RWPE2 (cell line): ENCODE results near the gene TBC1D19.
"Not testable (repeated sequence)": the region's sequence is repeated elsewhere in the genome, so short reads cannot be mapped to it uniquely, and the experiment has no call there.

Experiments used
- ATAC-seq: fragments of 200-7000 bp; cut with Tn5 transposase; 3 replicates; pipeline ENCODE4 v1.9.1; 2021; ENCODE audit warnings: low read depth
- DNase-seq: peaks from one replicate; pipeline ENCODE4 v3.0.0-alpha.2; 2020; ENCODE audit warnings: low spot score
- H3K27ac ChIP-seq: fragments of 450-650 bp; 2 replicates; pipeline ENCODE4 v1.5.1; 2017; ENCODE audit warnings: mild to moderate bottlenecking; ENCODE audit not compliant: poor library complexity, severe bottlenecking
- H3K27me3 ChIP-seq: fragments of 250-450 bp; sonication (Bioruptor Pico); 2 replicates; pipeline ENCODE4 v1.5.1; 2021; ENCODE audit warnings: mild to moderate bottlenecking, moderate library complexity; ENCODE audit not compliant: insufficient read depth, poor library complexity, severe bottlenecking
- H3K36me3 ChIP-seq: fragments of 250-450 bp; sonication (Bioruptor Pico); 2 replicates; pipeline ENCODE4 v1.5.1; 2020; ENCODE audit warnings: low read depth, mild to moderate bottlenecking, moderate library complexity
- H3K4me1 ChIP-seq: fragments of 250-450 bp; sonication (Bioruptor Pico); 2 replicates; pipeline ENCODE4 v1.5.1; 2021; ENCODE audit warnings: mild to moderate bottlenecking, moderate library complexity; ENCODE audit not compliant: insufficient read depth, poor library complexity, severe bottlenecking
- H3K4me3 ChIP-seq: fragments of 250-450 bp; sonication (Bioruptor Pico); 2 replicates; pipeline ENCODE4 v1.5.1; 2021; ENCODE audit warnings: mild to moderate bottlenecking, moderate library complexity; ENCODE audit not compliant: severe bottlenecking
- H3K9me3 ChIP-seq: fragments of 250-450 bp; sonication (Bioruptor Pico); 2 replicates; pipeline ENCODE4 v1.5.1; 2021; ENCODE audit warnings: mild to moderate bottlenecking, moderate library complexity; ENCODE audit not compliant: severe bottlenecking
- CTCF ChIP-seq: fragments of 450-650 bp; IDR thresholded peaks from one replicate; pipeline ENCODE4 v1.5.1; 2017; ENCODE audit warnings: mild to moderate bottlenecking, moderate library complexity; ENCODE audit not compliant: poor library complexity, severe bottlenecking

The TBC1D19 gene

DNA sequence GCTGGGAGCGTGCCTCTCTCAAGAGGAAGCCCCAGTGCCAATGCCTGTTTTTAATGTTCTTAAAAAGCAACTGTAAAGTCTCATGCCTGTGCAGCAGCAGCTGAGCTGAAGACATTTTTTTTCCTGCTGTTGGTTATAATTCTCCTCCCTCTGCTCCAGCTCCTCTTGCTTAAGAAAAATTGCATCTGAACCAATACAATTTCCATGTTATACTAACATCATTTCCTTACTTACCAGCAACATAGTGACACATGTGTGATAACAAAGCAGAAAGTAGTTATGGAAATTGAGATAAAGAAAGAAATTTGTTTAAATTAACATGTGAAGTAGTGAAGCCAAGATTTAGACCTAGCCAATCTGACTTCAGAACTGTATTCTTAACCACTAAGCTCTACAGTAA, 101.4 kb downstream of the TBC1D19 start:
- Histone ChIP-seq H3K27me3 (no peaks in the 10 kb centered on the region), H3K9me3 (no peaks in the 10 kb centered on the region), H3K36me3 (0 out of 2 replicates have a peak, but pooled peaks cover 6% of the 10 kb centered on the region), H3K4me1 (peaks cover 11% of the 10 kb centered on the region), H3K27ac (no peak overlapping the region), H3K4me3 (no peak overlapping the region)
- no peak for ATAC-seq
- no peak for TF ChIP-seq CTCF
- no peak for DNase-seq

DNA sequence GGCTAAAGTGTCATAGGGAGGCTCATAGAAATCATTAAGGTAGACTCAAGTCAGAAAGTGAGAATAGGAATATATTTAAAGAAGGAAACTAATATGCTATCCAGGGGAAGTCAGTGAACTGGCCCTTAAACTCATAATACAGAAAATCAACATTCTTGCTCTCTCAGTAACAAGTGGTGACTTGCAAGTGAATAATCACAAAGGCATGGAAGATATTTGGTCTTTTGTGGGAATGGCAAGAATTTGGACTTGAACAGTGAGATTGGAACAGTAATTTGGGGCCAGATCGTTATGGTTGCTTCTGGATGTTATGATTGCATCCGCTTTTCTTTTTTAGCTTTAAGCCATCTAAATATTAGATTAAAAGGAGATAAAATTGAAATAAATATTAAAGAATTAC, 103.8 kb downstream of the TBC1D19 start:
- no peak for TF ChIP-seq CTCF
- no peak for DNase-seq
- peak; percentile 78 for ATAC-seq
- Histone ChIP-seq H3K27me3 (no peaks in the 10 kb centered on the region), H3K4me1 (peaks cover 11% of the 10 kb centered on the region), H3K4me3 (no peak overlapping the region), H3K27ac (peak overlapping the region; percentile 34), H3K36me3 (0 out of 2 replicates have a peak, but pooled peaks cover 6% of the 10 kb centered on the region), H3K9me3 (no peaks in the 10 kb centered on the region)

DNA sequence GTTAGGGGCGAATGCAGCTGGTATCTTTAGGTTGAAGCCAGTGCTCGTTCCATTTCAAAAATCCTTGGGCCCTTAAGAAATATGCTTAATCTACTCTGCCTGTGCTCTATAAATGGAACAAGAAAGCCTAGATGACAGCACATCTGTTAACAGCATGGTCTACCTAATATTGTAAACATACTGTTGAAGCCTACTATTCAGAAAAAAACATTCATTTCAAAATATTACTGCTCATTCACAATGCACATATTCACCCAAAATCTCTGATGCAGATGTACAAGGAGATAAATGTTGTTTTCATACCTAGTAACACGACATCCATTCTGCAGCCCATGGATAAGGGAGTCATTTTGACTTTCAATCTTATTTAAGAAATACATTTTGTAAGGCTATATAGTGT, 106.6 kb downstream of the TBC1D19 start:
- peaks cover 11% of the 10 kb centered on the region for H3K4me1 ChIP-seq
- DNase-seq, result no peak
- no peak overlapping the region for H3K4me3 ChIP-seq
- H3K27ac ChIP-seq, result no peak overlapping the region
- H3K36me3 ChIP-seq, result 0 out of 2 replicates have a peak, but pooled peaks cover 6% of the 10 kb centered on the region
- no peaks in the 10 kb centered on the region for H3K9me3 ChIP-seq
- H3K27me3 ChIP-seq, result no peaks in the 10 kb centered on the region
- TF ChIP-seq CTCF, result no peak
- ATAC-seq, result no peak

- no peak overlapping the region for H3K4me3 ChIP-seq
- DNase-seq, result no peak
- no peaks in the 10 kb centered on the region for H3K9me3 ChIP-seq
- H3K4me1 ChIP-seq, result peaks cover 10% of the 10 kb centered on the region
- ATAC-seq, result no peak
- no peak for TF ChIP-seq CTCF
- H3K36me3 ChIP-seq, result 0 out of 2 replicates have a peak, but pooled peaks cover 6% of the 10 kb centered on the region
- H3K27me3 ChIP-seq, result no peaks in the 10 kb centered on the region
- no peak overlapping the region for H3K27ac ChIP-seq
Measured at GRCh38 chr4:26692014-26692726, 108.3 kb downstream of the TBC1D19 start.

GRCh38 chr4:26694131-26694530, 110.2 kb downstream of the TBC1D19 start:
- DNase-seq, ATAC-seq, H3K4me1 ChIP-seq: not testable (repeated sequence)

More at GRCh38 chr4:26694131-26694530, 110.2 kb downstream of the TBC1D19 start:
- not testable (repeated sequence) for H3K9me3 ChIP-seq, H3K27ac ChIP-seq, H3K27me3 ChIP-seq, H3K36me3 ChIP-seq, H3K4me3 ChIP-seq
